CD4-positive, alpha-beta T cell treated with Interleukin-15 for 1 hour (primary cell): ENCODE measurements around the gene GNAL.

Experiments used
- DNase-seq: peaks from one replicate; pipeline ENCODE4 v3.0.0-alpha.2; 2020

The GNAL gene

DNA sequence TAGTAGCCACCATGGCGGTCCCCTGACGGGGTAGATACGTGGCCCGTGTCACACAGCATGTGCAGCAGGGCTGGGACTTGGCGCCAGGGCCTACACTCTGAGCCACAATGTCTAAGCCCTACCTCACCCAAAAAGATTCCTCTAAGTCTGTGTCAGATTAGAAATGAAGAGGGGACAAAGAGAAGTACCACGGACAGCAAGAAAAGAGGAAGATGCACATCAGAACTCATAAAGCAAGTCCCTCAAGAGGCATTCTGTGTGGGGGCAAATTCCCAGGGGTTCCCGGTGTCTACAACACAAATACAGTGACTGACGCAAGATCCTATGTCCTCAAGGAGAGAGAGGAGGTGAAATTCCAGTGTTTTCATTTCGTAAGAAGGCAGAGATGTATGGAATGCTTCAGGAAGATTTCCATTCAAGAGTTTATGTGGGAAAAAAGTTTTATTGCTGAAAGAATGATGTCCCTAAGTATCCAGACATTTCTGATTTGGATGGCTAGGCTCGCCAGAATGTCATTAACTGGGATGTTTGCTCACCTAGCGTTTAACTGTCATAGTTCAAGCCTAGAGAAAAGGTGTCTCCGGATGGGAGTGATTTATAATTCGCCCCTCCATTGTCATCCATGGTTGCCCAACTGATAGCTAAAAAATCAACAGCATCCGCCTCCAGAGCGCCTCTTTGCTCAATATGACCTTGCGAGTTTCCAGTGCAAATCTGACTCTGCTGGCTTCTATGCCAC is 86.5 kb downstream of the GNAL start:
- DNase-seq = no peak

DNA sequence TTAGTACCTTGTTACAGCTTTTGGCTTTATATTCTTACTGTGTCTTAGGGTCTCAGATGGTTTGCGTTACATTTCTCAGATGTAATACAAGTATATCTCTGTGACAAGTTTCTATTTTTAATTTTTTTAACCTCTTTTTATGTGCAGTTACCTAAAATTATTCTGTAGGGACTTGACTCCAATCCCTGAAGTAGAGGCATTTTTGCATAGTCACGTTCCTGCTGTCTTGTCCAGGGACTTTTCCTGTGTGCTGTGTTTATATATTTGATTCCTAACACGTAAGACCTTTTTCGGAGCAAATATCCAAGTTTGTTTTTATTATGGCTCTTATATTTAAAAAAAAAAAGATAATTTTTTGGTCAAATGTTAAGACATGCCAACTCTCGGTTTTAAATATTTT is 91.0 kb downstream of the GNAL start:
- DNase-seq = no peak

DNA sequence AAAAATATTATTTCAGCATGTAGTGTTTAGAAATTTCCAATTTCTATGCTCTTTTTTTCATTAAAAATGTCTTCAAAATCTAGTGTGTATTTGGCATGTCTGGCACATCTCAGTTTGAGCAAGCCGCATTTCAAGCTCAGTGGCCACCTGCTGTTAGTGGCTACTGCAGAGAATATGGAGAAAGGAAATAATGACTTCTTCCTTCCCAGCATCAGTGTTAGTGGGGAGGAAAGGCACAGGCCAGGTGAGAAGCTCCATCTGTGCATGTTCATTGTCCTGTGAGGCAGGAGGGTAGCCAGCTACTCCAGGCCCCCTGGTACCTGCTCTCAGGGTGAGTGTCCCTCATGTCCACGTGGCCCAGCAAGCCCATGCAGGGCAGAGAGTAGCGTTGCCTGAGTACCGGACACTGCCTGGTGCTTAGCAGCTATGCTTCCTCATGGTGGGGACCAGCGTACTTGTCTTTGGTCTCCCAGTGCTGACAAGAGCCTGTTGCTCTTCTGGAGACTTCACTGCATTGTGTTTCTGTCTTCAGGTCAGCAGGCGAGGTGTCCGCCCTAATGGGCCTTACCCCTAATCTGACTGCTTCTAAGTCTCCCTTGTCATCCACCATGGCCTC is 94.8 kb downstream of the GNAL start:
- DNase-seq = no peak

DNA sequence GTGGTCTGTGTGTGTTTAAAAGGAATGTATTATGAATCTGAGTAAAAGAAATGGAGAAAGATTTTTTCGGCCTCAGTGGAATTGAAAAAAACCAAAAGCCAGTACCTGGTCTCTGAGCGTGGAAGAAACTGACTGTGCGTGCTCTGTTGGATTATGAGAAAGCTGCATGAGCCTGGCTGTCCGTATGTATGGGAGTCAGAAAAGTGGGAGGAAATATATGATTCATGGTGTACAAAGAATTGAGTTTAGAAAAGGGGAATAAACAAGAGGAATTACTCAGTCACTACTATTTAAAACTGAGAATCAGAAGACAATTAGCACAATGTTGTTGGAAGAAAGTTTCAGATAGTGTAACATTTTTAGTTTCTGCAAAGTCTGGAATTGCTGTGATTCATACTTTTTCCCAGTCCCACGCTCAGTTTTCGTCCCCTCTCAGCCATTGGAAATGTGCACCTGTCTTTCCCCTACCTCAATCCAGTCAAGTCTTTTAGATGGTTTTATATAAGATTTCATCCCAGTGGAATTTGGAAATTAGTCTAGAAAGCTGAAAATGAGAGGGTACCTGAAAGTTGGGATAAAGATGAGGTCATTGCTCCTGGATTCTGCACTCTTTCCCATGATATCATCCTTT is 95.7 kb downstream of the GNAL start:
- no peak for DNase-seq

DNA sequence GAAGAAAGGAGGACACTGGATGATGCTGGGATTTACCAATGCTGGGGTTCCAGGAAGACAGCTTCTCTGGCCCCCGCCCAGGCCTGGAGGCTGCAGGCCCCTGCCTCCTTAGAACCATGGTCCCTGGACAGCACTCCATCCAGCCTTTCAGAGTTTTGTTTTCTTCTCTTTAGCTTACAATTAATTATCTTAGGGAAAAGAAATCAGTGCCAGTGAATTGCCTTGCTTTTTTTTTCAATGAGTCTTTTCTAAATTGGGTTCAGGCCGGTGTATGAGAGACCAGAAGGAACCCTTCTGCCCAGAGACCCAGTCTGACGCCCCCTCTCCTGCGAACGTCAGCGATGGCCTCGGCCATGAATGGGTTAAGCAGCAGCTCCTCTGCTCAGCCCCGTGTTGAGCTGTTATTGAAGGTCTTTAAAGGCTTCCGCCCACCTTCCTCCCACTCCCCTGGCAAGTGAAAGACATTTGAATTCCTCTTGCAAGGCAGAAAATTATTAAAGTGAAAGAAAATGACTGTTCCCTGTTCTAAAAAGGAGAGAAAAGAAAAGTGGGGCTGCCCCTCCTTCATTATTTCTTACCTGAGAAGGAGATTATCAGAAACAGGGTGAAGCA is 96.5 kb downstream of the GNAL start:
- DNase-seq = no peak

DNA sequence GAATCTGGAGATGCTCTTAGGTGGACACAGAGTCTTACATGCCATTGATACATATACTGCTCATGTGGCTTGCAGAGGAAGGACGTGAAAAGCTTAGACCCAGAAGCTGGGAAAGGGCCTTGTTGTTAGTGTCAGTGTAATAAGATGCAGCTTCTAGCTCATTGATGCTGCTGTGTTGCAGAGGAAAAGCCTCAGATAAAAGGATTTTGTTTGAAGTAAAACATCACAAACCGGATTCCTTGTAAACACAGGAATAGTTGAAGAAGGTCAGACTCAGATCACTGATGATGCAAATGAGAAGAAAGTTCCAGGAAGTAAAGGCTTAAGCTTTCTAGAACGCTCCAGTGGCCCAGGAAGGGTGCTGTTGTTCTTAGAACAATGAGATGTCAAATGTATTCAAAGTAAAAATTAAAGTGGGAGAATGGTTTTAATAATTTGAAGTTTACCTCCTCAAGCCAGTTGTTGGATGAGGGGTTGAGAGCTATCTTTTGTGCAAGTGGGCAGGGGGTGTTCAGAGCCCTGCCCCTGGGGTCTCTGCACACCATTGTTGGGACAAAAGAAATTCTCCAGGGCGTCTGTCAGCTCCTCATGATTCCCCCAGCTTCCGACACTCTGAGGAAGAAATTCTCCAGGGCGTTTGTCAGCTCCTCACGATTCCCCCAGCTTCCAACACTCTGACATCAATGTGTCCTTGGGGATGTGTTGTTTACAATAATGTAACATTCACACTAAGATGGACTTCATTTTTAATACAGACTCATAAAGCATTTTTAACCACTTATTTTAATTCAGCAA is 100.8 kb downstream of the GNAL start:
- no peak for DNase-seq

DNA sequence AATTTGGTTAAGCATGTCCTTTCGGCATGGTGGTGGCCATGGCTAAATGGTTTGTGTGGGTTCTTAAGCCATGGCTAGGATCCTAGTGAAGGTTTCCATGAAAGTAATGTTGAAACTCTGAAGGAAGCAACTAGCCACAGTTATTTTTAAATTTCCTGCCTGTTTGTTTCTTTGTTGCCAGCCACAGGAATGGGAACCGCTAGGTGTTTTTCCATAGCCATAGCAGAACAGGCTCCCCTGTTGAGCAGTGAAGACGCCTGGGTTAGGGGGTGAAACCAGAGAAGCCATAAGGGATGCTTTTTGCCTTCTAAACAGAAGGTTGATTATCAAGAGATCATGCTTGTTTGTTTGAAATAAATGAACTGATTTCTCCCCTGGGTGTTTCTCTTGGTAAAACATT is 102.1 kb downstream of the GNAL start:
- no peak for DNase-seq

DNA sequence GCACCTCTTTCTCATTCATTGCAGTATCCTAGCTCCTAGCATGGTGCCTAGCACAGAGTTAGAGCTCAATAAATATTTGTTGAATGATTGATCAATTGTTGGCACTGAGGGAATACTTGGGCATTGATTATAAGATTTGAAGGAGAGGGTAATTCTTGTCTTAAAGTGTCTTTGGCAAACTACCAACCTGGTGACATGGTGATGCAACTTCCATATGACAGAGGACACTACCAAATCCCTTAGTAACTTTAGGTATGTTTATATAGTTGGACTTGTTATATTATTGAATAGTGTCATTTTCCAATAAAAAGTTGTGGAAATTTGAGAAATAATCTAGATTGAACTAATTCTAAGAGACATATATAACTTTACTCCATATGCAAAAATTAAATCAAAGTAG is 103.6 kb downstream of the GNAL start:
- DNase-seq = no peak

DNA sequence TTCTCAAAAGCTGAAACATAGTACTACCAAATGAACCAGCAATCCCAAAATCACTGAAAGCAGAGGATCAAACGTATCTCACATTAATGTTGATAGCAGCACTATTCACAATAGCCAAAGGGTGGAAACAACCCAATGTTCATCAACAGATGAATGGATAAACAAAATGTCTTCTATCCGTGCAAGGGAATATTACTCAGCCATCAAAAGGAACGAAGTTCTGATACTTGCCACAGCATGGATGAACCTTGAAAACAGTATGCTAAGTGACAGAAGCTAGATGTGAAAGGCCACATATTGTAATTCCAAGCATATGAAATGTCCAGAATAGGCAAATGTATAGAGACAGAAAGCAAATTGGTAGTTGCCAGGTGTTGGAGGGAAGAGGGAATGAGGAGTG is 105.1 kb downstream of the GNAL start:
- no peak for DNase-seq

DNA sequence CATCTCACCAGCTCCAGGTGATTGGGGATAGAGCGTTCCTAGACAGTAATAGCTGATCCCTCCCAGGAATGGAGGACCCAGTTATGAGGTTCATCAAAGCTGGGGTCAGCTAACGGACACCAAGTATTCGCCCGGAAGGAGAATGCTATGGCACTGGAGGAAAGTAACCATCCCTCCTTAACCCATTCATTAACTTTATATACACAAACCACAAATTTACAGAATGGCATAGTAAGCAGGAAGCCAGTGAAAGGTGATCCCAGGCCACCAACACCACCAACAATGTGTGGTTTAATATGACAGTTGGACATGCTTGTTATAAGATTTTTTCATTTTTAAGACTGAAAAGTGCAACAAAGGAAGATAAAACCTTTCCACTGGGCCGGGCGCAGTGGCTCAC is 106.9 kb downstream of the GNAL start:
- no peak for DNase-seq

DNA sequence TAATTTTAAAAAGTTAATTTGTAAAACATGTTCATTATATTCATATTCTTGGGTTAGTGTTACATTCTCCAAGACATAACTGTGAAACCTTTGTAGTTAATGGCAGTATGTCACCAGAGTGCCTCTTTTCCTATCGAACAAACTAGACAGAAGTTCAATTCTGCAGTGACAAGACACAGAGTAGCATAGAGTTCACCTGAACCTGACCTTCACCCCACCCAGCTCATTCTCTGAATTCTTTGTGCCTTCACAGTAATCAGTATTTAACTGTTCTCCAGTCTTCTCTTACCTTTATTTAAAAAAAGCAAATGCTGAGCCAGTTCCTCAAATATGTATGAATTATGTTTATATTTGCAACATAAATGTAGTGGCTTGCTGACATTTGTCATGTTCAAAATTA is 109.2 kb downstream of the GNAL start:
- DNase-seq = no peak

DNA sequence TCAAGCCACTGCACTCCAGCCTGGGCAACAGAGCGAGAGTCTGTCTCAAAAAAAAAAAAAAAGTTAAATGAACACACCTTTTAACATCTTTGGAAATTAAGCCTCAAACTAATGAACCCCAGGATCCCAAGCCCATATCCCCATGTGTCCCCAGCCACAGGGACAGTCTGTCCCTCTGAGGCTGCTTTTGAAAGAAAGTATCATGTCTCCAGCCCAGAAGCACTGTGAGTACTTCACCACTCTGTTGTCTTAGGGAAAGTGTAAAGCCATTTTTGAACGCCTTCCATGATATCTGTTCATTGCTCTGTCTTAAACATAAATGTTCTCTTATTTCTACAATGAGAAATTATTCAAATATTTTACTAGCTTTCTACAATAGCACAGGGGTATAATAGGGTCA is 110.0 kb downstream of the GNAL start:
- no peak for DNase-seq

DNA sequence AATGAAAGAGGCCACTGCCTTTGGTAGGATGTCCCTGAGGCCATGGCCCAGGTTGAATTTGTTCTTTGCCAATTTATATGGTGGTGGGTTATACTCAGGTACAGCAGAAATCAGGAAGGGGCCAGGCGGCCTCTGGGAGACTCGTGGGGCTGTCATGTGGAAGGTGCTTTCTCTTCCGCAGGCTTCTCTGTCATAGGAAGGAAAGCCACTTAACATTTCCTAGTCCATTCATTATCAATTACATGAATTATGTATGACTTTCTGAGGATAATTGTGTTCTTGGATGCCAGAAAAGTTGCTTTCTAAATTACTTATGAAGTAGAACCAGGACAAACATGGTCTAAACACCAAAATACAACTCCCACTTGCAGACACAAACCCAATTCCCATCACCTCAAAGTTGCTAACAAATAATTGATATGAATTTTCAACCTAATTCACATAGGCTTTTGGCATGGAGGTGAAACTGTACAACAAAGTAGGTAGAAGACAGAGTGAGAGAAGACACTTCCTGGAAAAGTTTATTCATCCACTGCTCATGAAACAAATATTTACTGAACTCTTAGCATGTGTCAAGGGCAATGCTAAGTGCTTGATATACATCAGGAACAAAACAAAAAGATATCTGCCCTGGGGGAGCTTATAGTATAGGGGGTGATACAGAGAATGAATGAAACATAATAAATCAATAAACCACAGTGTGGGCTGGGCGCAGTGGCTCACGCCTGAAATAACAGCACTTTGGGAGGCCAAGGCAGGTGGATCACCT is 111.7 kb downstream of the GNAL start:
- no peak for DNase-seq

DNA sequence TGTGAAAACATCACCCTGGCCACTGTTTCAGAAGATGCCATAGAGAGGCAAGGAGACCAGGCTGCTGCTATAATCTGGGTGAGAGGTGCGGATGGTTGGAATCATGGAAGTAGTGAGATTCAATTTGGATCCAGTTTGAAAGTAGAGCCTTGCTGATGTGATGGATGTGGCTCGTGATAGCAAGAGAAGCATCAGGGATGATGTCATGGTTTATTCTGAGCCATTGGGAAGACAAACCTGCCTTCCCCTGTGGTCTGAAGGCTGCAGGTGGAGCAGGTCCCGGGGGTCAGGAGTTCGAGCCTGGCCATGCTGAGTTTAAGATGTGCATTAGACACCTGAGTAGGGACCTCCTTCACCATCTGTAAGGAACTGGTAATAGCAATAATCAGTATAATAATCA is 112.5 kb downstream of the GNAL start:
- no peak for DNase-seq

DNA sequence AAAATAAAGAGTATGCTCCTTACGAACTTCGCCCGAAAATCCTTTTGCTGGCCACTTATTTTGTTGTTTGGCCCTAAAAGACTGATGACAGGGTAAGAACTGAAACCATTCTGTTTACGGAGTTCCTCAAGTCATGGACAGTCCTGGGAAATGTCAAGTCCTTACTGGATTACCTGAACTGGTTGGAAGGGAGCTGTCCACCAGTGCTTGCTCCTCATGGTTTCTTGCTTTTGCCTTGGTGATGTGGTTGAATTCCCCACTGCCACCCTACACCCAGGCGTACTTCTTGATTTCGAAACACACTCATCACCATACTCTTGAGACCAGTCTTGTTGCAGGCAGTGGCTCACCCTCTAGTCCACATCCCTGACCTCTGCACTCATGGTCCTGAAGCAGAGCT is 113.1 kb downstream of the GNAL start:
- DNase-seq = no peak

DNA sequence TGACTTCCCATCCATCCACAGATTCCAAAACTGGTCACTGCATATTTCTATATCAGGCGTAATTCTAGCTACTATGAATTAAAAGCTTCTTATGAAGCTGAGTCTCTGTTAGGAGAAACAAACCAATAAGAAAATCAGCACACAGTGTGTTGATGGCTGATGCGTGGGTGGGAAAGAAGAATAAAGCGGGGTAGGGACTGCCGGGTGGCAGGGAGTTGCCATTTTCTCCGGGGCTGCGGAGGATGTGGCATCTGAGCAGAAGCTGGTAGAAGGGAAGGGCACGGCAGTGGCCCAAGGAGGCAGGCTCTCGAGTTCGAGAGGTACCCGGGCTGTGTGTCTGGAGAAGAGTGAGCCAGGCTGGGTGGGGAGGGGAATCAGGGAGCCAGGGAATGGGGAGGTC is 113.5 kb downstream of the GNAL start:
- no peak for DNase-seq

DNA sequence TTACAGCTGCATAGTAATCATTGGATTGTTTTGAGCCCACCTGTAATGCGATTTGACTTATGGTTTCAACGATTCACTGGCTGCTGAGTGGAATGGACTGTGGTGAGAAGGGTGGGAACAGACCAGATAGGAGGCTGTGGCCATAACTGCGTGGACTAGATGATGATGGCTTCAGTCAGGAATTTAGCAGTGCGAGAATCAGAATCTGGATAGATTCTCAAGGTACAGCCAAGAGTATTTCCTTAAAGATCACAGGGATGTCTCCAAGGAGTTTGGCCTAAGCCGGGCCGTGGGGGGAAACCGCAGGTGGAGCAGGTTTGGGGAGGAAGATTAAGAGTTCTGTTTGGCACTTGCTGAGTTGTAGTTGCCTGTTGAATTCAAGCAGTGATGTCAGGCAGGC is 118.2 kb downstream of the GNAL start:
- no peak for DNase-seq

DNA sequence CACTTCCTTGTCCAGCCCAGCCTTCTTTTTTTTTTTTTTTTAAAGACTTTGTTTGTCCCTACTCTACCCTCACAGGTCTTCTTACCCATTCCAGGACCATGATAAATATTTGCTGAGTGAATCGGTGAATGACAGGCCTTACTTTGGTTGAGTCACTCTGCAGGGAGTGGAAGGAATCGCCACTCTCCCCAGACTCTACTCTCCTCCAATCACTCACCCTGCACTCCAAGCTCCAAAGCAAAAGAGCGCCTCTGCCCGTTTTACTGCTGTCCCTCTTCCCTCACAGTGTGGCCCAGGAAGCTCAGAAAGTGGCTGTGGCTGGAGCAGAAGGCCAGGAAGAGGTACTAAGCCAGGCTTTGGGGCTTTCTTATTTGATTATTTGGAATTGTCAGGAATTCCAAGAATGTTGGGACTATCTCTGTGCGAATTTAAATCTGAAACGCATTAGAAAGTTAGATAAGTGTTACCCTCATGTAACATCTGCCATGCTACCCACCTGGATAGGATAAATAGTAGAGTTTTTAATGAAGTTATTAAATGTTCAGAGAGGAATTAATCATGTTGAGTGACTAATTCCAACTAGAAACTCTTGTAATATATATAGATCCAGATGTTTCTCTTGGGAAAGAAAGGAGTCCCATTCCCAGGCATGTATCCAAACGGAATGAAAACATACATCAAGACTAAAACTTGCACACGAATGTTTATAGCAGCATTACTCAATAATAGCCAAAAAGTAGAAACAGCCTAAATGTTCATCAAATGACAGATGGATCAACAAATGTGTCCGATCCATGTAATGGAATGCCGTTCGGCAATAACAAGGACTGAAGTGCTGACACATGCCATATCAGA is 119.2 kb downstream of the GNAL start:
- no peak for DNase-seq

DNA sequence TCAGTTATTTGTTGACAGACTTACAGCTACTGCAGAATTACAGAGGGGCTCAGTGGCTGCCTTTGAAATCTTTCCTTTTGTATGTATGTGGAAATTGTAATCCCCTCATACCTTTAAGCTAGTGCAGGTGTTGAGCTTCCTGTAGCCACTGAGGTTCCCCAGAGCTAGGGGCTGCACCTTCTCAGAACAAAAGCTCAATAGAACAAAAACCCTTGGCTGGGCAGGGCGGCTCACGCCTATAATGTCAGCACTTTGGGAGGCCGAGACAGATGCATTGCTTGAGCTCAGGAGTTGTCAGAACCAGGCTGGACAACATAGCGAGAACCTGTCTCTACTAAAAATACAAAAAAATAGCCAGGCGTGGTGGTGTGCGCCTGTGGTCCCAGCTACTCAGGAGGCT is 120.8 kb downstream of the GNAL start:
- no peak for DNase-seq

DNA sequence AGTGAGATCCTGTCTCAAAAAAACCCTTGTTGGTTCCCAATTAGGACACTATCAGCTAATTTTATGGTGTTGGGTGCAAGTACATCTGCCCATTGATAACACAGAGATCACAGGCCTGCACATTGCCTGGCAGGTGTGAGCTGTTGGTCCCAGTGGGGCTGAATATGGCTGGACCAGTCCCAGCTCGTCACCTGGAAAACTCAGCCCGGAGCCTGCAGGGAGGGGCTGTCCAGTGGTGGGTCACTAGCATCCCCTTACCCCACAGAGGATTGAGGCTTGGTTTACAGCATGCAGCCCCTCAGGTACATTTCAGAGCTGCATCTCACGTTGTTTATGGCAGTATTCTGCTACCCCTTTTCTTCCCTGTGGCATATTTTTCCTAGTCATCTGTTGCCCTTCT is 121.3 kb downstream of the GNAL start:
- no peak for DNase-seq

DNA sequence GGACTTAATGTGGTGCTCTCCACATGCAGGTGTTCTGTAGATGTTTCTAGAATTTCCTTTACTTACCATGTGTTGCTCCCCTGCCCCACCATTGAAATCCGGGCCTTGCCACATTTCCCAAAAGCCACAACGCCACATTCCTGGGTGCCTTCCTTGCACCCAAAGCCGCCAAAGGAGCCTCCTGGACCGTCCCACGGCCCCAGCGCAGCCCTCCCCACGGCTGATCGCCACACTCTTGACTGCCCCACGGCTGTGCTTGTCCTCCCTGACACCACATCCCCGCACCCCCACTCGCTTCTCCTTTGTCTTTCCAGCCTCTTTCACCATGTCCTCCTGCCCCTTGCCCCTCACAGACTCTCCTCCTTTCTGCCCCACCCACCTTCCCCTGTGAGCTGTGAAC is 121.9 kb downstream of the GNAL start:
- no peak for DNase-seq

DNA sequence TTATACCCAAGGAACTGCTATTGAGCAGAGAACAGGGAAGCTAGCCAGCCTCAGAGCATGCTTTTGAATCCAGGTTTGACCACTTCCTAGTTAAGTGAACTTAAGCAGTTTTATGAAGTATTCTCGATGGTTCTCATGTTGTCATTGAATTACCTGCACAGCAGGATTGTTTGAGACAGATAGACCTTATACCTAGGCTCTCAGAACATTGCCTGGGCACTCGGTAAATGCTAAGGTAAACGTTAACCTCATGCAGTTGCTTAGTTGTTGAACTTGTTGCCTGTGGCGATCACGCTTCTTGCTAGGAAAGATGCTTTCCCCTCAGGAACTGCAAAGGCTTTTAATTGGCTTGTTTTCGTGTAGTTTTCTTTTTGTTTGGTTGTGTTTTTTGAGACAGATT is 128.2 kb downstream of the GNAL start:
- no peak for DNase-seq
